ENCODE data around the gene SLC66A2. TPM values are rescaled to one million over a fixed set of nuclear protein-coding genes. Genes with fewer than 3 reads are reported as not detected.

SLC66A2 gene
- total and polyA plus RNA-seq, 10 of the 15 experiments (the other 5 are each of a cell fraction or from before 2014, with no cell fraction given), result 0.69 to 42.5 (median 14.8) TPM

- no peak for TF ChIP-seq MYB (IDR thresholded peaks at IDR 0.05; ENCODE audit: borderline replicate concordance, low read depth, low read length)
- no peak for TF ChIP-seq ZNF207 (IDR thresholded peaks at IDR 0.05; ENCODE audit: borderline replicate concordance)
- no peak for TF ChIP-seq CBX3 (IDR thresholded peaks at IDR 0.05; ENCODE audit: borderline replicate concordance, low read depth)
- no peak for TF ChIP-seq HDGF (IDR thresholded peaks at IDR 0.05)
- no peak for TF ChIP-seq EZH2 (IDR thresholded peaks at IDR 0.05; ENCODE audit: borderline replicate concordance, control insufficient read depth, low read depth, low read length)
- TF ChIP-seq STAT3 (IDR thresholded peaks at IDR 0.05; ENCODE audit: low read depth, low read length), result no peak
- no peak for TF ChIP-seq POU2F2 (IDR thresholded peaks at IDR 0.05; ENCODE audit: borderline replicate concordance, low read depth, low read length)
These were observed 47.6 kb downstream of the SLC66A2 start (continued) for GRCh38 chr18:79903787-79904356.

DNA sequence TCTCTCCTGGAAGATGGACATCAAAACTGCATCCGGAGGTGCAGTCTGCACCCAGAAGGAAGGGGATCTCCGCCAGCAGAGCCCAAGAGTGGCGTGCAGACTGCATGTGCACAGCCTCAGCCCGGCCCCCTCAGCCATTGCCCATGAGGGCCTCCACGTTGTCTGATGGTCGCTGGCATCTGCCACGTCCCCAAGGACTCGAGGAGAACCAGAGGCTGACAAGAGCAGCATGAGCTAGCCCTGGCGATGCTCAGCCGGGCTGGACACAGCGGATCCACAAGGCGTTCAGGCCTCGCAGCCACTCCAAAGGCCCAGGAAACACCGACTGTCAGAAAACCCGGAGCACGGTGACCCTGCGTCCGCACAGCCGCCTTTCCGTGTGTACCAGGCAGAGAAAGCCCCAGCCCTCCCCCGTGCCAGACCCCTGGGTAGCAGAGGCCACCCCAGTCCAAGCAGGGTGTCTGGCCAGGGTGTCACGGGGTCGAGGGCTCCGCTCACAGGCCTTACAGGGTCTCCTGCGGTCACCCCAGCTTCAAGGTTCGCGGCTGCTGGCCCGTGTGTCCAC lies 48.3 kb downstream of the SLC66A2 start:
- H3K9ac ChIP-seq (ENCODE audit: control insufficient read depth, insufficient read depth, low read length), result no peak overlapping the region
- ChIA-PET SMC1A (ENCODE audit: uncharacterized antibody, unreplicated experiment) (no interaction called here), POLR2A (no interaction called here), CTCF (no interaction called here), RAD21 (ENCODE audit: unreplicated experiment) (no interaction called here)
- no peaks in the 10 kb centered on the region; the same call in 2 of the 3 replicates for H3K9me3 ChIP-seq (replicated peaks; ENCODE audit: control insufficient read depth, insufficient read depth, low read length)
- FAIRE-seq (no peak), DNase-seq (ENCODE audit: low read depth, low spot score) (no peak), ATAC-seq (no peak)
- no peaks in the 10 kb centered on the region for H3K79me2 ChIP-seq (ENCODE audit: control insufficient read depth, insufficient read depth, low read length)
- H4K20me1 ChIP-seq (ENCODE audit: control insufficient read depth, insufficient read depth), result no peaks in the 10 kb centered on the region
- peaks cover 3% of the 10 kb centered on the region; the same call in 1 of the 2 replicates for H3K4me1 ChIP-seq (ENCODE audit: control insufficient read depth, insufficient read depth, low read length)
- in situ Hi-C loops (cut with MboI), result no loop called here
- 98% methylated on average over 28 of the region's 28 CpGs for WGBS (ENCODE audit: insufficient coverage, insufficient replicate concordance, low lambda C conversion rate, missing lambda C conversion rate)
- peaks cover 0 to 8% of the 10 kb centered on the region in 2 experiments; a peak in 3 of 4 replicates for H3K36me3 ChIP-seq (ENCODE audit: control insufficient read depth in 2 of 2, insufficient read depth in 2 of 2, low read length in 1 of 2)
- no peak overlapping the region for H3K4me3 ChIP-seq
- H3K4me2 ChIP-seq (ENCODE audit: control insufficient read depth, insufficient read depth), result no peak overlapping the region
- TF ChIP-seq, protein P1, sequence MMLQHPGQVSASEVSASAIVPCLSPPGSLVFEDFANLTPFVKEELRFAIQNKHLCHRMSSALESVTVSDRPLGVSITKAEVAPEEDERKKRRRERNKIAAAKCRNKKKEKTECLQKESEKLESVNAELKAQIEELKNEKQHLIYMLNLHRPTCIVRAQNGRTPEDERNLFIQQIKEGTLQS (IDR thresholded peaks at IDR 0.05; ENCODE audit: borderline replicate concordance, extremely low read depth, low read depth, low read length), result no peak
- TF ChIP-seq BMI1 (IDR thresholded peaks at IDR 0.05; ENCODE audit: borderline replicate concordance) (no peak), YBX1 (IDR thresholded peaks at IDR 0.05) (no peak), CHD2 (IDR thresholded peaks at IDR 0.05; ENCODE audit: borderline replicate concordance, low read depth, low read length) (no peak), RFX5 (IDR thresholded peaks at IDR 0.05; ENCODE audit: low read depth, low read length) (no peak), REST (IDR thresholded peaks at IDR 0.05; ENCODE audit: low read depth, low read length) (no peak)
- TSS peak; percentile 35 for BruUV-seq (replicated peaks)
- H2AFZ ChIP-seq (ENCODE audit: control insufficient read depth, low read depth, low read length), result no peak overlapping the region
- intact Hi-C loops (cut with micrococcal nuclease; ENCODE audit: unreplicated experiment), result no loop called here
- no peak overlapping the region for H3K27ac ChIP-seq (ENCODE audit: control insufficient read depth, insufficient read depth)
- no peaks in the 10 kb centered on the region for H3K27me3 ChIP-seq (replicated peaks in 1 of 2; ENCODE audit: control insufficient read depth in 2 of 2, insufficient read depth in 2 of 2, low read length in 1 of 2)

Measured in GM12878 (cell line).